Inferior parietal cortex (tissue), 1 donor: ENCODE data around the gene CD200.
"Not testable (repeated sequence)": the region's sequence is repeated elsewhere in the genome, so short reads cannot be mapped to it uniquely, and the experiment has no call there.

ENCODE experiments used
- DNase-seq: peaks from one replicate; pipeline ENCODE4 v3.0.0-alpha.2; 2016; ENCODE audit errors: extremely low spot score

Gene CD200

GRCh38 chr3:112388972-112389371, 56.0 kb downstream of the CD200 start:
- no peak for DNase-seq

GRCh38 chr3:112389961-112390360, 57.0 kb downstream of the CD200 start:
- no peak for DNase-seq

GRCh38 chr3:112390783-112391641, 58.1 kb downstream of the CD200 start:
- DNase-seq = peak; percentile 82

GRCh38 chr3:112391648-112392047, 58.7 kb downstream of the CD200 start:
- DNase-seq = no peak

GRCh38 chr3:112392393-112393359, 59.7 kb downstream of the CD200 start:
- no peak for DNase-seq

GRCh38 chr3:112393360-112393728, 60.4 kb downstream of the CD200 start:
- no peak for DNase-seq

GRCh38 chr3:112394003-112394640, 61.2 kb downstream of the CD200 start:
- DNase-seq = peak; percentile 28

- DNase-seq = no peak
Observed at GRCh38 chr3:112395181-112395895, 62.4 kb downstream of the CD200 start.

- no peak for DNase-seq
Observed at GRCh38 chr3:112395896-112396290, 62.9 kb downstream of the CD200 start.

- no peak for DNase-seq
Observed at GRCh38 chr3:112397556-112397955, 64.6 kb downstream of the CD200 start.

GRCh38 chr3:112399064-112399463, 66.1 kb downstream of the CD200 start:
- DNase-seq = no peak

GRCh38 chr3:112399554-112399953, 66.6 kb downstream of the CD200 start:
- not testable (repeated sequence) for DNase-seq

- not testable (repeated sequence) for DNase-seq
Observed at GRCh38 chr3:112400317-112400716, 67.4 kb downstream of the CD200 start.

GRCh38 chr3:112401617-112402016, 68.7 kb downstream of the CD200 start:
- DNase-seq = no peak

GRCh38 chr3:112403103-112403502, 70.1 kb downstream of the CD200 start:
- no peak for DNase-seq

GRCh38 chr3:112404924-112405549, 72.1 kb downstream of the CD200 start:
- not testable (repeated sequence) for DNase-seq

GRCh38 chr3:112405845-112406244, 72.9 kb downstream of the CD200 start:
- DNase-seq = no peak

- no peak for DNase-seq
Observed at GRCh38 chr3:112407214-112407887, 74.4 kb downstream of the CD200 start.

- no peak for DNase-seq
Observed at GRCh38 chr3:112407888-112408702, 75.1 kb downstream of the CD200 start.
